ENCODE measurements around the gene ARHGAP18. TPM values are rescaled to one million over a fixed set of nuclear protein-coding genes. Genes with fewer than 3 reads are reported as not detected.

ARHGAP18 gene
- total and polyA plus RNA-seq, 2 of the 13 experiments (the other 11 are each of a cell fraction or from before 2014, with no cell fraction given), result 58.2 to 115 TPM

DNA sequence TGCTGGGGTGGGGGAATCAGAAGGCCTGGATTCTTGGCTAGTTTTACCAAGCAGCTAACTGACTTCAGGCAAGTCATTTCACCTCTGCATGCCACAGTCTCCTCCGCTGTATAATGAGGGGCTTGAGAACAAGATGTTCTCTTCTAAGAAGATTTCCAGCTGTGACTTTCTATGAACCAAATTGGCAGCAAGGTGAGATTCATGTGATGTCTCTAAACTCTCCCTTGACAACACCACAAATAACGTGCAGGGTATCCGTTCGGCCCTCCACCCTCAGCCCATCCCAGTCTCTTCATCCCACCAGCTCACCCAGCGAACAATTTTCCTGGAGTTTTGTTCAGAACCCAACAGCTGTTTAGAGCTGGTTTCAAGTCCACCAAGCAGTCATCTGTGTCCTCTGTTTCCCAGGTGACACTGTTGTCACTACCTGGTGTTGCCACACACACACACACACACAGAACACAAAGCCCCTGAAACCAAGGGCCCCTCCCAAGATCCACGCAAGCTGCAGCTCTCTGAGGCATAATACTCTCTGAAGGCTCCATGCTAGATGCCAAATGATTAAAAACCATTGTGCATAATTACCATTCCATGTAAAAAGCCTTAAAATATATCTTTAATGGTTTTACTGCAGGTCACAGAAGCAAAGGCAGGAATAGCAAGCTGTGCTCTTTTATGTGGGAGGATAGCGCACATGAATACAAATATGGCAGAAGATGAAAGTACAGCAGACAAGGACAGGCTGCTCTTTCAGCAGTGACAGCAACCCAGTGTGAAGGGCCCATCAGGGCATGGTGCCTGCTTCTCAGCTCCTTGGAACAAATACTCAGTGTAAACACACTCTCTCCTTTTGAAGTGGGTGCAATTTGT lies 48.2 kb downstream of the ARHGAP18 start (continued):
- TF ChIP-seq, protein P1, sequence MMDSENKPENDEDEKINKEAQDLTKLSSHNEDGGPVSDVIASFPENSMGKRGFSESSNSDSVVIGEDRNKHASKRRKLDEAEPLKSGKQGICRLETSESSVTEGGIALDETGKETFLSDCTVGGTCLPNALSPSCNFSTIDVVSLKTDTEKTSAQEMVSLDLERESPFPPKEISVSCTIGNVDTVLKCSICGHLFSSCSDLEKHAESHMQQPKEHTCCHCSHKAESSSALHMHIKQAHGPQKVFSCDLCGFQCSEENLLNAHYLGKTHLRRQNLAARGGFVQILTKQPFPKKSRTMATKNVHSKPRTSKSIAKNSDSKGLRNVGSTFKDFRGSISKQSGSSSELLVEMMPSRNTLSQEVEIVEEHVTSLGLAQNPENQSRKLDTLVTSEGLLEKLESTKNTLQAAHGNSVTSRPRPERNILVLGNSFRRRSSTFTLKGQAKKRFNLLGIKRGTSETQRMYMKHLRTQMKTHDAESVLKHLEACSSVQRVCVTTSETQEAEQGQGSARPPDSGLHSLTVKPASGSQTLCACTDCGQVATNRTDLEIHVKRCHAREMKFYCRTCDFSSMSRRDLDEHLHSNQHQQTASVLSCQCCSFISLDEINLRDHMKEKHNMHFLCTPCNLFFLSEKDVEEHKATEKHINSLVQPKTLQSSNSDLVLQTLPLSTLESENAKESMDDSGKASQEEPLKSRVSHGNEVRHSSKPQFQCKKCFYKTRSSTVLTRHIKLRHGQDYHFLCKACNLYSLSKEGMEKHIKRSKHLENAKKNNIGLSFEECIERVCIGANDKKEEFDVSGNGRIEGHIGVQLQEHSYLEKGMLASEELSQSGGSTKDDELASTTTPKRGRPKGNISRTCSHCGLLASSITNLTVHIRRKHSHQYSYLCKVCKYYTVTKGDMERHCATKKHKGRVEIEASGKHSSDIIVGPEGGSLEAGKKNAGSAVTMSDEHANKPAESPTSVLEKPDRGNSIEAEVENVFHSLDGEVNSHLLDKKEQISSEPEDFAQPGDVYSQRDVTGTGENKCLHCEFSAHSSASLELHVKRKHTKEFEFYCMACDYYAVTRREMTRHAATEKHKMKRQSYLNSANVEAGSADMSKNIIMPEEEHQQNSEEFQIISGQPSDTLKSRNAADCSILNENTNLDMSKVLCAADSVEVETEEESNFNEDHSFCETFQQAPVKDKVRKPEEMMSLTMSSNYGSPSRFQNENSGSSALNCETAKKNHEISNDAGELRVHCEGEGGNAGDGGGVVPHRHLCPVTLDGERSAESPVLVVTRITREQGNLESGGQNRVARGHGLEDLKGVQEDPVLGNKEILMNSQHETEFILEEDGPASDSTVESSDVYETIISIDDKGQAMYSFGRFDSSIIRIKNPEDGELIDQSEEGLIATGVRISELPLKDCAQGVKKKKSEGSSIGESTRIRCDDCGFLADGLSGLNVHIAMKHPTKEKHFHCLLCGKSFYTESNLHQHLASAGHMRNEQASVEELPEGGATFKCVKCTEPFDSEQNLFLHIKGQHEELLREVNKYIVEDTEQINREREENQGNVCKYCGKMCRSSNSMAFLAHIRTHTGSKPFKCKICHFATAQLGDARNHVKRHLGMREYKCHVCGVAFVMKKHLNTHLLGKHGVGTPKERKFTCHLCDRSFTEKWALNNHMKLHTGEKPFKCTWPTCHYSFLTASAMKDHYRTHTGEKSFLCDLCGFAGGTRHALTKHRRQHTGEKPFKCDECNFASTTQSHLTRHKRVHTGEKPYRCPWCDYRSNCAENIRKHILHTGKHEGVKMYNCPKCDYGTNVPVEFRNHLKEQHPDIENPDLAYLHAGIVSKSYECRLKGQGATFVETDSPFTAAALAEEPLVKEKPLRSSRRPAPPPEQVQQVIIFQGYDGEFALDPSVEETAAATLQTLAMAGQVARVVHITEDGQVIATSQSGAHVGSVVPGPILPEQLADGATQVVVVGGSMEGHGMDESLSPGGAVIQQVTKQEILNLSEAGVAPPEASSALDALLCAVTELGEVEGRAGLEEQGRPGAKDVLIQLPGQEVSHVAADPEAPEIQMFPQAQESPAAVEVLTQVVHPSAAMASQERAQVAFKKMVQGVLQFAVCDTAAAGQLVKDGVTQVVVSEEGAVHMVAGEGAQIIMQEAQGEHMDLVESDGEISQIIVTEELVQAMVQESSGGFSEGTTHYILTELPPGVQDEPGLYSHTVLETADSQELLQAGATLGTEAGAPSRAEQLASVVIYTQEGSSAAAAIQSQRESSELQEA (CRISPR knock-in tag; IDR thresholded peaks at IDR 0.05; ENCODE audit: not compliant biosample characterization), result no peak
- TF ChIP-seq EEA1 (CRISPR knock-in tag; IDR thresholded peaks at IDR 0.05; ENCODE audit: borderline replicate concordance) (no peak), ZNF326 (CRISPR knock-in tag; IDR thresholded peaks at IDR 0.05; ENCODE audit: borderline replicate concordance) (no peak), HIC2 (CRISPR knock-in tag; IDR thresholded peaks at IDR 0.05; ENCODE audit: low read depth) (no peak), ZNF30 (CRISPR knock-in tag; IDR thresholded peaks at IDR 0.05) (no peak), ZNF616 (CRISPR knock-in tag; IDR thresholded peaks at IDR 0.05; ENCODE audit: low read depth) (no peak), NR2C2 (CRISPR knock-in tag; IDR thresholded peaks at IDR 0.05; ENCODE audit: borderline replicate concordance) (0 out of 2 replicates have a peak, but pooled peaks have one; percentile 18), HMGXB4 (CRISPR knock-in tag; IDR thresholded peaks at IDR 0.05; ENCODE audit: borderline replicate concordance in 1 of 2, low read depth in 1 of 2) (no peak), ERF (CRISPR knock-in tag; IDR thresholded peaks at IDR 0.05) (no peak)
- TF ChIP-seq, protein P2, sequence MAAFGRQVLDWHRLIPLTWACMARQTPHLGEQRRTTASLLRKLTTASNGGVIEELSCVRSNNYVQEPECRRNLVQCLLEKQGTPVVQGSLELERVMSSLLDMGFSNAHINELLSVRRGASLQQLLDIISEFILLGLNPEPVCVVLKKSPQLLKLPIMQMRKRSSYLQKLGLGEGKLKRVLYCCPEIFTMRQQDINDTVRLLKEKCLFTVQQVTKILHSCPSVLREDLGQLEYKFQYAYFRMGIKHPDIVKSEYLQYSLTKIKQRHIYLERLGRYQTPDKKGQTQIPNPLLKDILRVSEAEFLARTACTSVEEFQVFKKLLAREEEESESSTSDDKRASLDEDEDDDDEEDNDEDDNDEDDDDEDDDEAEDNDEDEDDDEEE (CRISPR knock-in tag; IDR thresholded peaks at IDR 0.05), result no peak
- TF ChIP-seq, protein P3, sequence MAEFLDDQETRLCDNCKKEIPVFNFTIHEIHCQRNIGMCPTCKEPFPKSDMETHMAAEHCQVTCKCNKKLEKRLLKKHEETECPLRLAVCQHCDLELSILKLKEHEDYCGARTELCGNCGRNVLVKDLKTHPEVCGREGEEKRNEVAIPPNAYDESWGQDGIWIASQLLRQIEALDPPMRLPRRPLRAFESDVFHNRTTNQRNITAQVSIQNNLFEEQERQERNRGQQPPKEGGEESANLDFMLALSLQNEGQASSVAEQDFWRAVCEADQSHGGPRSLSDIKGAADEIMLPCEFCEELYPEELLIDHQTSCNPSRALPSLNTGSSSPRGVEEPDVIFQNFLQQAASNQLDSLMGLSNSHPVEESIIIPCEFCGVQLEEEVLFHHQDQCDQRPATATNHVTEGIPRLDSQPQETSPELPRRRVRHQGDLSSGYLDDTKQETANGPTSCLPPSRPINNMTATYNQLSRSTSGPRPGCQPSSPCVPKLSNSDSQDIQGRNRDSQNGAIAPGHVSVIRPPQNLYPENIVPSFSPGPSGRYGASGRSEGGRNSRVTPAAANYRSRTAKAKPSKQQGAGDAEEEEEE (CRISPR knock-in tag; IDR thresholded peaks at IDR 0.05; ENCODE audit: borderline replicate concordance), result no peak
